Stimulated activated CD8-positive, alpha-beta memory T cell treated with anti-CD3 and anti-CD28 coated beads, Interleukin-2, amount 100 ng/mL, for 48 hours (primary cell): Measurements from ENCODE around the gene COX10.
"Not testable (repeated sequence)": the region's sequence is repeated elsewhere in the genome, so short reads cannot be mapped to it uniquely, and the experiment has no call there.

ENCODE experiments used
- DNase-seq, 2 donors: peaks; one replicate each; pipeline ENCODE4 v3.0.0-alpha.2; 2020; ENCODE audit warnings: low read depth in 2 of 2

Gene COX10

DNA sequence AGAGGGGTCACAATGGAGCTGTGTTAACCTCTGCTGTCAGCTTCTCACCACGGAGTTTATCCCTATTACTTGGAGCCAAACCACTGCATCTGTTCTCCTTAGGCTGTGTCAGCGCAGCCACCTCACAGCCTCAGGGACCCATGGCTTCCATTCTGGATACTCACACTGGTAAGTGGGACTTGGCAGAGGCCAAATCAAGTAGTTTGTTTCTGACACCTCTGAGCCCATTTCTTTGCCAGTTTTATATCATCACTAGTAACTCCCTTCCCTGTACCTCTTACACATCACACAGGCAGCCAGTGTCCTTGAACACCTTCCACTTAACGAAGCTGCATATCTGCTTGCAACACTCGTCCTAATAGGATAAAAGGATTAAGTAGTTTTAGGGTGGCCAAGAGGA lies 108.5 kb downstream of the COX10 start:
- not testable (repeated sequence) for DNase-seq

DNA sequence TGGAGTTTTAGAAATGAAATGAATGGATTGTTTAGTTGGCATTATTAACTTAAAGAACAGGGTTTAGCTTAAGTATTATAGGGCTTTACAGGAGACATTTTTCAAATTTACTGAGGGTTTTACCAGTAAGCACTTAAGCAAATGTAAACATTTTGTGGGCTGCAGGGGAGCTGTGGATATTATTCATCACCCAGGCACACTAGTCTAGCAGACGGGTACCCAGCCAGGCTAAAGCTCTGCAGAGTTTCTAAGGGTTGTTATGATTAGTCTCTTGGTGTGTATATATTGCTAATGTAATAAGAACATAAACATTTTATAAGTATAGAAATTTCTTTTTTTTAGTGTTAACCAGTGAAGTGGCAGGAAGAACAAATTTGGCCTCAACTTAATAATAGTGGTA lies 110.6 kb downstream of the COX10 start:
- DNase-seq = not testable (repeated sequence)

DNA sequence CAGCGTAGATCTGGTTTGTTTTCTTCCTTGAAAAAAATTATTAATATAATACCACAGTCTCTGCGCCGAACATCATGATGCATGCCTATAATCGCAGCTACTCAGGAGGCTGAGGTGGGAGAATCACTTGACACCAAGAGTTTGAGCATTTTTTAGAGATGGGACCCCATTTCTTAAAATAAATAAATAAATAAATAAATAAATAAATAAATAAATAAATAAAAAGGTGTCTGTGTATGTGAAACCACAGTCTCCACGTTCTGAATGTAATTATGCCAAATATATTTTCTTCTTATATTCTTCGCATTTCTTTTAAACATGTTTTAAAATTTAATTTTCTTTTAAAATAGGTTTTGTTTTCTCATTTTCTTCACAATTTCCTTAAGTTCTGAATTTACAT lies 112.8 kb downstream of the COX10 start:
- DNase-seq = not testable (repeated sequence)

GRCh38 chr17:14184536-14184935 lies 115.2 kb downstream of the COX10 start:
- DNase-seq = not testable (repeated sequence)

DNA sequence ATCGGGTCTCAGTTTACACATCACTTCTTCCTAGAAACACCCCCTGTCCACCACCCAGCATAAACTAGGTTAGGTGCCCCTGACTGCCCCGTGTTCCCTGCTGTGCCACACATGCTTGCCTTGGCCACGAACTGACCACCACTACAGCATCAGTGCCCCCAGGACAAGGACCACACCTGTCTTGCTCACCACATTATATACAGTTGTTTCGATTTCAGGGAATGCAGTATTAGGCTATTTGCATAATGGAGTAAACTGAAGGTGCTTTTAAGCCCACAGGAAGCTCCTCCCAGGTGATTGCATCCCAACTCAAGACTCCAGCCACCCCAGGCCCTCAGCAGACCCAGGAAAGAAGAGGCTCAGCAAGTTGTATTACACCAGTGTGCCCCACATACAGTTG lies 117.1 kb downstream of the COX10 start:
- DNase-seq = not testable (repeated sequence)

DNA sequence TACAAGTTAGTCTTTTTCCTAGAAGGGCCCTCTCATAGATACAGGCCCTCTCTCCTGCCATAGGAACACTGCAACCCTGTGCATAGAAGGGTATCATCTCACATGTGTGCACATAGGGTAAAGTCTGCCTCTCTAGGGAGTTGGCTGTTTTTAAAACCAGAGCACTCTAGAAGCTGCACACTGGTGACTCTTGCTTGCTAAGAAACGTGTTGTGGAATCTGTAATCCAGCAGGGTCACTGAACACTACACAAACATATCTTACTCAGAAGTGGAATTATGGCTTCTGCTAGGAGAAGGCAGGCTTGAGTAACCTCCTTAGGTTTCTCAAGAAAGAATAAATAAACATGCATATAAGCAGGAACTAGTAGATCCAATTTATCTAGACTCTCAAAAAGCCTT lies 121.5 kb downstream of the COX10 start:
- not testable (repeated sequence) for DNase-seq

DNA sequence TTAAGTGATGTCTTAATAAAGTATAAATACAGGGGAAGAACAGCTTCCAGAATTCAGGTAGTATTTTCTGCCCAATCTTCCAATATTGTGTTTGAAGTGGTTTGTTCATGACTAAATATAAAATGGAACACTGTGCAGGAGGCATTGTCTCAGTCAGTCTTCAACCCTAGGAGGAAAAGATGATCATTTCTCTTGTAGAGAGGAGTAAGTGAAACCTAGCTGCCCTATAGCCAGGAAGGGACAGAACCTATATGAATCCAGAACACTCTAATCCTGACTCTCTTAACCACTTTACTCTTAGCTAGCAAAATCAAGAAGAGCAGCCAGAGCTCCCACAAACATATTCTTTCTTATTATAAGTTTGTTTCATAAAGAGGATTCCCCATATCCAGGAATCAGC lies 122.2 kb downstream of the COX10 start:
- DNase-seq = not testable (repeated sequence)

DNA sequence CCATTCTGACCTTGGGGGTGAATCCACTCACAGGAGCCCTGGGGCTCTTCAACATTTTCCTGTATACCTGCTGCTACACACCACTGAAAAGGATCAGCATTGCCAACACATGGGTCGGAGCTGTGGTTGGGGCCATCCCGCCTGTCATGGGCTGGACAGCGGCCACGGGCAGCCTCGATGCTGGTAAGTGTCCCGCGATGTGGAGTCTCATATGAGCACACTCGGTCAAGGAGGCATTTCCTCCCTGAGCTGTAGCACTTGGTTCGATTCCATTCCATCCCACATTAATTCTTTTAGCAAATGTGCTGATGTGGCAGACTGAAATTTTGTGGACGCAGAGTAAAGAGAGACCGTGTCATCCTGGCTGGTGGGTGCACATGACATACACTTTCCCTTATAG lies 122.7 kb downstream of the COX10 start:
- DNase-seq = not testable (repeated sequence)

GRCh38 chr17:14192636-14193344 lies 123.5 kb downstream of the COX10 start:
- DNase-seq = not testable (repeated sequence)

DNA sequence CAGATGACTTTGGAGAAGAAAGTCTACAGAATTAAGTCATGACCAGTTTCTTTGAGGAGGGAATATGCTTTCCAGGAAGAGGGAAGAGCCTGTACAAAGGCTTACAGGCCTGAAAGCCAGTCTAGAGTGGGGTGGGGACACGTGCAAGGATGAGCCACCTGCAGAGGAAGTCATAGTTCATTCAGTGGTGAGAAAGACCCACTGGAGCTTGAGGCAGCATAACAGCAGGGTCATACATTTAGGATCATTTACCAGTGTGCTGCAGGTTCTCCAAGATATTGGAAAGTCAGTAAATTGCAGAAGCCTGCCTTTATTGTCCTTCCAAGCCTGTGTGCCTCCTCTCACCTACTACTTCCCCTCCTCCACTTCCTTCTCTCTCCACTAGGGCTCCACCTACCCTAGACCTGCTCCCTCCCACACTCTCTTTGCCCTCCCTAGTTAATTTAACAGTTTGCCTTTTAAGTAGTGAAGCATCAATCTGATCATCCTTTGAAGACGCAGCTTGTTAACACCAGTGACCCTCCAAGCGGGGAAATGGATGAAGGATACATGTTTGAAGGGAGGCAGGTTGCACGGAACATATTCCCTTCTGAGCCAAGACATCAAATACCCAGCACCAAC lies 127.2 kb downstream of the COX10 start:
- DNase-seq = no peak

- DNase-seq = no peak
These were observed 127.8 kb downstream of the COX10 start for GRCh38 chr17:14197057-14197456.

DNA sequence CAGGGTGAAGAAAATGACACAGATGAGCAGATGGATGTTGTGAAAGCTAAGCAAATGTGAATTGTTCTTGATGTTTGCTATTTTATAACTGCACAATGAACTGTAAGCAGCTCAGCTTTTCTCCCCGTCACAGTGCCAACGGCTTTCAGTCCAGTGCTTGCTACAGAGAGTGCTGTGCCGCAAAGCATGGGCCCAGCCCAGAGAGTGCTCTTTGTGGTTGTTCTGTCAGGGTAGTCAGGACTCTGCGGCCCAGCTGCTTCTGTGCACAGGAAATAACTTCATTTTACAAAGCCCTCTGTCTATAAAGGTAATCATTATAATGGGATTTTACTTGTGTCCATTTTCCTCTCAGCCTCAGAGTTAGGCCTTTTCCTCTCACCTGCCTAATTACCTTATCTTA lies 128.3 kb downstream of the COX10 start:
- peak; percentile 54 to 62 for DNase-seq

DNA sequence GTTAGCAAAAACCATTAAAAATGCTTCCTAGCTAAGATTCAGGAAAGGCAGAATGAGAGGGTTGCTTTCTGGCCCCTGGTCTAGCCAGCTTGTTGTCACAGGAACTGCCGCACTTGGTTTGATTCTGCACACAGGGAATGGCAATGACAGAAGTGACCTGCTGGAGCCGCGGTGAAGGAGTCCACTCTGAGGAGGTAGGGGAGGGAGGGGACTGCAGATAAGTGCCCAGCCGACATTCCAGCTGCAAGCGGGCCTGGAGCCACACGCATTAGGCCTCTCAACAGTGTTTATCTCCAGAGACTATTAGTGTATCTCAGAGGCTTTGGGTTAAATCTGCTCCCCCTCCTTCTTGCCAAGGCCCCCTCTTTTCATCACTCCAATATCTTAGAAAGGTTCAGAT lies 128.7 kb downstream of the COX10 start:
- DNase-seq = no peak

DNA sequence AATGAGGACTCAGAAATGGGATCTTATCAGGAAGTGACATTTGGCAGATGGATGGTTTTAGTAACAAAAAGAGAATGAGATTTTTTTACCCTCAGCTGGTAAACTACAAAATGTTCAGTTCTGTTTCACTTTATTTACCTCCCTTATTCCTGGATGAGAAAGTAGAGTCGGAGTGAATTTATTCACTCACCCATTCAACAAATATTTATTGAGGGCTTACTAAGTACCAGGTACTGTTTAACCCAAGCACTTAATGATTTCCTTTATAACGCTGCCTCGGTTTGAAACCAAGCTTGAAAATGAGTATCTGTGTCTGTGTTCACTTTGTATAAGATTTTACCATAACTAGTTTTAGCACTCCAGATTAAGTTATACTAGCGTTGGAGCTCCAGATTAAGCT lies 129.3 kb downstream of the COX10 start:
- DNase-seq = no peak

- DNase-seq = no peak
These were observed 130.3 kb downstream of the COX10 start for GRCh38 chr17:14199601-14200000.

DNA sequence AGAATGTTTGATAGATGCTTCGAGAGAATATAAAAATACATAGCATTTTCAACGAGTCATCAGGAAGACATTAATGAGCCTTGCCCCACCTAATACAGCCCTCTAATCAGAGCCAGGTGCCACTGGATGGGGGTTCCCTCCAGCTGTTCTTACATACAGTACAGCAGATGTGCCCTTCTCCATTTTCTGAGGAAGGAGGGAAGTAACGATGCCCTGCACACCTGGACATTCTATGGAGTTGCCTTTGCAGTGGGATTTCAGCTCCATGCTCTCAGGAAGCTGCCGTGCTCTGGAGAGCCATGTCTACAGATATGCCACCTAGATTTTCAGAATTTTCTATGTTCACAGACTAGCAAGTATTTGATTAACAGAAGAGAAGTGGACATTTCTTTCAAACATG lies 131.1 kb downstream of the COX10 start:
- DNase-seq = no peak

GRCh38 chr17:14201021-14201987 lies 132.0 kb downstream of the COX10 start:
- peak in 1 of 2 donors; percentile 45 for DNase-seq

GRCh38 chr17:14201988-14202380 lies 132.7 kb downstream of the COX10 start:
- DNase-seq = no peak

- no peak for DNase-seq
These were observed 133.3 kb downstream of the COX10 start for GRCh38 chr17:14202388-14203166.

- DNase-seq = no peak
These were observed 134.1 kb downstream of the COX10 start for GRCh38 chr17:14203388-14203787.

DNA sequence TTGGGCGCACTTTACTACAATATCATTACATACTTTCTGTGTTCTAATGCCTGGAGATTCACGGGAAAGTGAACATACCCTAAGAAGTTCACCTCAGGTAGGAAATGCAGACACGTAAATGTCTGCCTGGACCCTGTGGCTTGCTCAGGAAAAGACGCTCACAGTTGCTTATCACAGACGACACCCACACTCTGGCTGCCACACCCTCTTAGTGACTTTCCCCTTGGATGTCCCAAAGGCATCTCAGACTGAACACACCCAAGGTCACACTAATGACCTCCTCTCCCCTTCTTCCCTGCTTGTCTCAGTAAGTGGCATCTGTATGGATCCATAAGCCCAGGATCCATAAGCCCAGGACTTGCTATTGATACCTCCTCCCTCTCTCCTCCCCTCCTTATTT lies 134.8 kb downstream of the COX10 start:
- no peak for DNase-seq

- no peak for DNase-seq
These were observed 135.2 kb downstream of the COX10 start for GRCh38 chr17:14204546-14204945.
